HCT116 (cell line): Measurements from ENCODE around the gene FAM53B.

ENCODE experiments used
- ELF1 ChIP-seq: IDR thresholded peaks from 2 replicates; pipeline ENCODE4 v1.6.1; 2012; ENCODE audit warnings: low read depth, borderline replicate concordance
- EZH2 ChIP-seq: fragments of 200-600 bp; sonication (generic); IDR thresholded peaks from 2 replicates; pipeline ENCODE4 v1.6.1; 2017; ENCODE audit warnings: antibody characterized with exemption, mixed run types
- FOSL1 ChIP-seq: IDR thresholded peaks from 2 replicates; pipeline ENCODE4 v1.6.1; 2012; ENCODE audit warnings: low read depth
- POLR2A ChIP-seq: IDR thresholded peaks from 2 replicates; pipeline ENCODE4 v1.7.0; 2011; ENCODE audit warnings: borderline replicate concordance; ENCODE audit not compliant: insufficient read depth, insufficient read length; ENCODE audit errors: extremely low read depth
- POLR2AphosphoS5 ChIP-seq: IDR thresholded peaks from 2 replicates; pipeline ENCODE4 v1.6.1; 2011; ENCODE audit warnings: mild to moderate bottlenecking, low read depth, low read length, moderate library complexity
- RAD21 ChIP-seq: IDR thresholded peaks from 2 replicates; pipeline ENCODE4 v1.6.1; 2012; ENCODE audit warnings: low read depth, mild to moderate bottlenecking
- REST ChIP-seq: IDR thresholded peaks from 2 replicates; pipeline ENCODE4 v1.6.1; 2012; ENCODE audit warnings: low read depth
- ZFX ChIP-seq: fragments of 450-650 bp; IDR thresholded peaks from 2 replicates; pipeline ENCODE4 v1.6.1; 2017
- TF ChIP-seq, protein P1 (sequence below), 3 experiments: fragments of 200-600 bp in 1 of 3; sonication (generic) in 1 of 3; IDR thresholded peaks in 2 of 3; conservative IDR thresholded peaks in 1 of 3; 2 replicates each; pipeline ENCODE4 v1.5.1; 2012 to 2017; ENCODE audit warnings: low read depth in 2 of 3, low read length in 2 of 3, antibody characterized with exemption in 1 of 3, borderline replicate concordance in 1 of 3, control low read depth in 1 of 3, mild to moderate bottlenecking in 1 of 3, mixed read lengths in 1 of 3, mixed run types in 1 of 3, moderate library complexity in 1 of 3; ENCODE audit not compliant: insufficient read depth in 1 of 3

DNA sequence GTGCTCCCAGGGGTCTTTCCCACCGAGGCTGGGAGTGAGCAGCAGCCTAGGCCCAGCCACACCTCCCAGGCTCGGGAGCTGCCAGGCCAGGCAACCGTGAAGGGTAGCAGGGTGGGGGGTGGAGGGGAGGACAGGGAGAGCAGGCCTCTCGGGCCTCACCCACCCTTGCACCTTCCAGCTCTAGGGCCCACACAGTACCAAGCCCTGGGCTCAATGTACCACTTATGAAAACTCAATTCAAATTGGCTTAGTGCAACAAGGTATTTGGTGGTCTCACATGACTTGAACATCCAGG, 127.4 kb downstream of the FAM53B start:
- no peak for TF ChIP-seq FOSL1
- TF ChIP-seq ELF1: no peak
- TF ChIP-seq, protein P1, sequence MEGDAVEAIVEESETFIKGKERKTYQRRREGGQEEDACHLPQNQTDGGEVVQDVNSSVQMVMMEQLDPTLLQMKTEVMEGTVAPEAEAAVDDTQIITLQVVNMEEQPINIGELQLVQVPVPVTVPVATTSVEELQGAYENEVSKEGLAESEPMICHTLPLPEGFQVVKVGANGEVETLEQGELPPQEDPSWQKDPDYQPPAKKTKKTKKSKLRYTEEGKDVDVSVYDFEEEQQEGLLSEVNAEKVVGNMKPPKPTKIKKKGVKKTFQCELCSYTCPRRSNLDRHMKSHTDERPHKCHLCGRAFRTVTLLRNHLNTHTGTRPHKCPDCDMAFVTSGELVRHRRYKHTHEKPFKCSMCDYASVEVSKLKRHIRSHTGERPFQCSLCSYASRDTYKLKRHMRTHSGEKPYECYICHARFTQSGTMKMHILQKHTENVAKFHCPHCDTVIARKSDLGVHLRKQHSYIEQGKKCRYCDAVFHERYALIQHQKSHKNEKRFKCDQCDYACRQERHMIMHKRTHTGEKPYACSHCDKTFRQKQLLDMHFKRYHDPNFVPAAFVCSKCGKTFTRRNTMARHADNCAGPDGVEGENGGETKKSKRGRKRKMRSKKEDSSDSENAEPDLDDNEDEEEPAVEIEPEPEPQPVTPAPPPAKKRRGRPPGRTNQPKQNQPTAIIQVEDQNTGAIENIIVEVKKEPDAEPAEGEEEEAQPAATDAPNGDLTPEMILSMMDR (IDR thresholded peaks at IDR 0.05 in 2 of 3, conservative IDR thresholded peaks at IDR 0.05 in 1 of 3; ENCODE audit: borderline replicate concordance in 1 of 3, insufficient read depth in 1 of 3, low read depth in 2 of 3, low read length in 2 of 3): no peak
- TF ChIP-seq POLR2AphosphoS5: no peak
- TF ChIP-seq REST: no peak
- no peak for TF ChIP-seq EZH2
- TF ChIP-seq RAD21: no peak
- TF ChIP-seq ZFX: no peak
- TF ChIP-seq POLR2A: no peak
